H9 (cell line): Measurements from ENCODE around the gene CELF4. TPM values are rescaled to one million over a fixed set of nuclear protein-coding genes. Genes with fewer than 3 reads are reported as not detected.

Source experiments
- DNase-seq: peaks from one replicate; pipeline ENCODE4 v3.0.0-alpha.2; 2017
- H2AFZ ChIP-seq: one replicate; pipeline ENCODE4 v1.6.1; 2013; ENCODE audit warnings: mild to moderate bottlenecking, low read length, control low read depth, moderate library complexity
- H2AK5ac ChIP-seq: 2 replicates; pipeline ENCODE4 v1.6.1; 2013; ENCODE audit warnings: low read length, control low read depth, mixed read lengths; ENCODE audit not compliant: insufficient read length
- H2BK120ac ChIP-seq: one replicate; pipeline ENCODE4 v1.6.1; 2013; ENCODE audit warnings: low read depth, mild to moderate bottlenecking, low read length, control low read depth, inconsistent platforms; ENCODE audit not compliant: poor library complexity, severe bottlenecking
- H2BK12ac ChIP-seq: 2 replicates; pipeline ENCODE4 v1.6.1; 2013; ENCODE audit warnings: low read length, control low read depth, mixed read lengths, low read depth; ENCODE audit not compliant: insufficient read length
- H2BK15ac ChIP-seq: 2 replicates; pipeline ENCODE4 v1.6.1; 2013; ENCODE audit warnings: low read depth, low read length, control low read depth
- H2BK20ac ChIP-seq: one replicate; pipeline ENCODE4 v1.6.1; 2013; ENCODE audit warnings: low read depth, mild to moderate bottlenecking, low read length, control low read depth, inconsistent platforms; ENCODE audit not compliant: poor library complexity, severe bottlenecking
- H2BK5ac ChIP-seq: 2 replicates; pipeline ENCODE4 v1.6.1; 2013; ENCODE audit warnings: low read length, control low read depth, mixed read lengths; ENCODE audit not compliant: insufficient read length
- H3K14ac ChIP-seq: 2 replicates; pipeline ENCODE4 v1.6.1; 2013; ENCODE audit warnings: low read length, control low read depth; ENCODE audit not compliant: insufficient read depth
- H3K18ac ChIP-seq: 2 replicates; pipeline ENCODE4 v1.6.1; 2013; ENCODE audit warnings: low read depth, mild to moderate bottlenecking, mixed read lengths, low read length, control low read depth; ENCODE audit not compliant: insufficient read length
- H3K23ac ChIP-seq: 2 replicates; pipeline ENCODE4 v1.6.1; 2013; ENCODE audit warnings: low read length, control low read depth, mixed read lengths, low read depth; ENCODE audit not compliant: insufficient read length
- H3K23me2 ChIP-seq: 2 replicates; pipeline ENCODE4 v1.6.1; 2013; ENCODE audit warnings: low read depth, mild to moderate bottlenecking, mixed read lengths, low read length, control low read depth; ENCODE audit not compliant: insufficient read length, poor library complexity, severe bottlenecking
- H3K27ac ChIP-seq: 2 replicates; pipeline ENCODE4 v1.5.1; 2013; ENCODE audit warnings: low read length, control low read depth, mixed read lengths, low read depth; ENCODE audit not compliant: insufficient read length
- H3K27me3 ChIP-seq: 2 replicates; pipeline ENCODE4 v1.6.1; 2013; ENCODE audit warnings: low read length, control low read depth, inconsistent platforms; ENCODE audit not compliant: insufficient read depth
- H3K4ac ChIP-seq: 2 replicates; pipeline ENCODE4 v1.6.1; 2013; ENCODE audit warnings: low read depth, mild to moderate bottlenecking, control low read depth, inconsistent platforms, low read length, moderate library complexity
- H3K4me1 ChIP-seq: 2 replicates; pipeline ENCODE4 v1.6.1; 2013; ENCODE audit warnings: low read length, control low read depth, inconsistent platforms; ENCODE audit not compliant: insufficient read depth
- H3K4me2 ChIP-seq: 2 replicates; pipeline ENCODE4 v1.6.1; 2013; ENCODE audit warnings: low read length, control low read depth, mixed read lengths; ENCODE audit not compliant: insufficient read length, insufficient read depth
- H3K56ac ChIP-seq: 2 replicates; pipeline ENCODE4 v1.6.1; 2013; ENCODE audit warnings: low read depth, mild to moderate bottlenecking, mixed read lengths, low read length, control low read depth; ENCODE audit not compliant: insufficient read length
- H3K79me1 ChIP-seq: 2 replicates; pipeline ENCODE4 v1.6.1; 2013; ENCODE audit warnings: low read depth, mild to moderate bottlenecking, moderate library complexity, low read length, control low read depth, inconsistent platforms; ENCODE audit not compliant: insufficient read depth, poor library complexity, severe bottlenecking
- H3K79me2 ChIP-seq: 2 replicates; pipeline ENCODE4 v1.6.1; 2013; ENCODE audit warnings: low read length, control low read depth, inconsistent platforms; ENCODE audit not compliant: insufficient read depth
- H3K9ac ChIP-seq: 2 replicates; pipeline ENCODE4 v1.6.1; 2013; ENCODE audit warnings: low read length, control low read depth, mixed read lengths; ENCODE audit not compliant: insufficient read length; ENCODE audit errors: extremely low read depth
- H3K9me3 ChIP-seq: one replicate; pipeline ENCODE4 v1.6.1; 2013; ENCODE audit warnings: low read depth, low read length, inconsistent platforms; ENCODE audit not compliant: control insufficient read depth
- H3T11ph ChIP-seq: one replicate; pipeline ENCODE4 v1.6.1; 2013; ENCODE audit warnings: mild to moderate bottlenecking, low read length, control low read depth, inconsistent platforms
- H4K20me1 ChIP-seq: one replicate; pipeline ENCODE4 v1.6.1; 2013; ENCODE audit not compliant: control insufficient read depth, insufficient read length, insufficient read depth
- H4K5ac ChIP-seq: 2 replicates; pipeline ENCODE4 v1.6.1; 2013; ENCODE audit warnings: low read depth, mild to moderate bottlenecking, mixed read lengths, low read length, control low read depth; ENCODE audit not compliant: insufficient read length
- H4K8ac ChIP-seq: replicated peaks from 2 replicates; pipeline ENCODE4 v1.6.1; 2013; ENCODE audit warnings: low read length, control low read depth, mixed read lengths, low read depth; ENCODE audit not compliant: insufficient read length
- H4K91ac ChIP-seq: 2 replicates; pipeline ENCODE4 v1.6.1; 2013; ENCODE audit warnings: low read depth, mild to moderate bottlenecking, moderate library complexity, mixed read lengths, low read length, control low read depth; ENCODE audit not compliant: insufficient read length
- H3K27ac Mint-ChIP-seq, 3 experiments: 2 replicates in 2 of 3; 3 replicates in 1 of 3; pipeline ENCODE4 v1.8.0; 2020 to 2021; ENCODE audit warnings: mixed read lengths in 3 of 3, mild to moderate bottlenecking in 1 of 3, moderate library complexity in 1 of 3
- H3K27me3 Mint-ChIP-seq: 2 replicates; pipeline ENCODE4 v1.8.0; 2021; ENCODE audit warnings: low read depth, mild to moderate bottlenecking, moderate library complexity, mixed read lengths
- H3K36me3 Mint-ChIP-seq, 3 experiments: 2 replicates in 2 of 3; 3 replicates in 1 of 3; pipeline ENCODE4 v1.8.0; 2020 to 2021; ENCODE audit warnings: low read depth in 3 of 3, mixed read lengths in 3 of 3; ENCODE audit not compliant: insufficient read depth in 1 of 3
- H3K4me1 Mint-ChIP-seq, 2 experiments: 2 replicates each; pipeline ENCODE4 v1.8.0; 2020; ENCODE audit warnings: mixed read lengths in 2 of 2
- H3K4me3 Mint-ChIP-seq, 2 experiments: 2 replicates in 1 of 2; 3 replicates in 1 of 2; pipeline ENCODE4 v1.8.0; 2020 to 2021; ENCODE audit warnings: mild to moderate bottlenecking in 2 of 2, mixed read lengths in 2 of 2, moderate library complexity in 1 of 2
- H3K9me3 Mint-ChIP-seq, 2 experiments: 2 replicates in 1 of 2; 3 replicates in 1 of 2; pipeline ENCODE4 v1.8.0; 2020; ENCODE audit warnings: mild to moderate bottlenecking in 2 of 2, mixed read lengths in 2 of 2, moderate library complexity in 1 of 2
- WGBS: extraction: QIAGEN DNeasy Blood & Tissue Kit; methylation state at CpG from one replicate; pipeline ENCODE4 v1.1.7; 2013; ENCODE audit warnings: missing lambda C conversion rate, low lambda C conversion rate, mixed read lengths; ENCODE audit not compliant: insufficient read length; ENCODE audit errors: extremely low coverage; 5-methylcytosine and 5-hydroxymethylcytosine counted together
- total RNA-seq: library from RNA; stranded (reverse); gene quantifications from 2 replicates; pipeline ENCODE4 v1.2.1, GENCODE V29; 2021
- TF ChIP-seq, protein P1 (sequence below): fragments of 200-600 bp; sonication (generic); conservative IDR thresholded peaks from 3 replicates; pipeline ENCODE4 v1.8.0; 2021; ENCODE audit warnings: antibody characterized with exemption, mild to moderate bottlenecking

CELF4 gene
- total RNA-seq, 1 experiment from 2014 or later: 1.1 TPM

- Histone ChIP-seq H3K79me2 (no peaks in the 10 kb centered on the region), H2BK12ac (no peak overlapping the region), H3K14ac (no peak overlapping the region), H2AK5ac (no peak overlapping the region), H3T11ph (no peak overlapping the region), H3K27me3 (no peaks in the 10 kb centered on the region), H3K9me3 (no peaks in the 10 kb centered on the region), H3K23ac (no peak overlapping the region), H3K23me2 (no peaks in the 10 kb centered on the region), H2AFZ (no peak overlapping the region), H3K56ac (no peak overlapping the region), H3K4me1 (no peaks in the 10 kb centered on the region), H2BK5ac (no peak overlapping the region), H3K27ac (no peak overlapping the region), H4K91ac (no peak overlapping the region), H4K20me1 (no peaks in the 10 kb centered on the region), H2BK20ac (no peak overlapping the region), H3K4ac (no peak overlapping the region), H3K4me2 (no peak overlapping the region), H3K9ac (no peak overlapping the region), H3K79me1 (no peaks in the 10 kb centered on the region), H2BK120ac (no peak overlapping the region), H4K5ac (no peak overlapping the region), H2BK15ac (no peak overlapping the region), H4K8ac (no peak overlapping the region), H3K18ac (no peak overlapping the region)
- no peaks in the 10 kb centered on the region for H3K9me3 Mint-ChIP-seq
- TF ChIP-seq, protein P1, sequence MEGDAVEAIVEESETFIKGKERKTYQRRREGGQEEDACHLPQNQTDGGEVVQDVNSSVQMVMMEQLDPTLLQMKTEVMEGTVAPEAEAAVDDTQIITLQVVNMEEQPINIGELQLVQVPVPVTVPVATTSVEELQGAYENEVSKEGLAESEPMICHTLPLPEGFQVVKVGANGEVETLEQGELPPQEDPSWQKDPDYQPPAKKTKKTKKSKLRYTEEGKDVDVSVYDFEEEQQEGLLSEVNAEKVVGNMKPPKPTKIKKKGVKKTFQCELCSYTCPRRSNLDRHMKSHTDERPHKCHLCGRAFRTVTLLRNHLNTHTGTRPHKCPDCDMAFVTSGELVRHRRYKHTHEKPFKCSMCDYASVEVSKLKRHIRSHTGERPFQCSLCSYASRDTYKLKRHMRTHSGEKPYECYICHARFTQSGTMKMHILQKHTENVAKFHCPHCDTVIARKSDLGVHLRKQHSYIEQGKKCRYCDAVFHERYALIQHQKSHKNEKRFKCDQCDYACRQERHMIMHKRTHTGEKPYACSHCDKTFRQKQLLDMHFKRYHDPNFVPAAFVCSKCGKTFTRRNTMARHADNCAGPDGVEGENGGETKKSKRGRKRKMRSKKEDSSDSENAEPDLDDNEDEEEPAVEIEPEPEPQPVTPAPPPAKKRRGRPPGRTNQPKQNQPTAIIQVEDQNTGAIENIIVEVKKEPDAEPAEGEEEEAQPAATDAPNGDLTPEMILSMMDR: no peak
- no peak overlapping the region for H3K4me3 Mint-ChIP-seq
- no peaks in the 10 kb centered on the region for H3K36me3 Mint-ChIP-seq
- DNase-seq: no peak
- peaks cover 3% of the 10 kb centered on the region; the same call in 1 of the 2 replicates for H3K27me3 Mint-ChIP-seq
- no CpG with 5 or more reads among the region's 1 CpG for WGBS
- no peak overlapping the region for H3K27ac Mint-ChIP-seq
- peaks cover 6 to 12% of the 10 kb centered on the region in 2 experiments; a peak in 3 of 4 replicates for H3K4me1 Mint-ChIP-seq
Measured at GRCh38 chr18:37309059-37309458, 256.5 kb downstream of the CELF4 start.
